GM23338 (cell line): ENCODE measurements around the gene BICRAL. TPM values are rescaled to one million over a fixed set of nuclear protein-coding genes. Genes with fewer than 3 reads are reported as not detected.

ENCODE experiments used
- ATAC-seq: fragments of 200-7000 bp; cut with Tn5 transposase; 3 replicates; pipeline ENCODE4 v1.9.1; 2020
- DNase-seq: peaks from one replicate; pipeline ENCODE4 v3.0.0-alpha.2; 2015; ENCODE audit warnings: low spot score
- H2AFZ ChIP-seq: fragments of 200-600 bp; sonication (generic); 2 replicates; pipeline ENCODE4 v1.8.0; 2016; ENCODE audit warnings: antibody characterized with exemption, mild to moderate bottlenecking, moderate library complexity
- H3F3A ChIP-seq: fragments of 200-600 bp; sonication (generic); replicated peaks from 2 replicates; pipeline ENCODE4 v1.8.0; 2017; ENCODE audit warnings: antibody characterized with exemption, mixed run types, low read depth
- H3K27ac ChIP-seq: fragments of 200-600 bp; sonication (generic); 2 replicates; pipeline ENCODE4 v1.6.1; 2016; ENCODE audit warnings: low read depth
- H3K27me3 ChIP-seq: fragments of 200-600 bp; sonication (generic); 2 replicates; pipeline ENCODE4 v1.8.0; 2016; ENCODE audit warnings: mild to moderate bottlenecking, mixed run types, moderate library complexity; ENCODE audit not compliant: insufficient read depth
- H3K36me3 ChIP-seq: fragments of 200-600 bp; sonication (generic); 2 replicates; pipeline ENCODE4 v1.8.0; 2016; ENCODE audit warnings: mild to moderate bottlenecking; ENCODE audit not compliant: insufficient read depth
- H3K4me1 ChIP-seq: fragments of 200-600 bp; sonication (generic); 2 replicates; pipeline ENCODE4 v1.8.0; 2016; ENCODE audit warnings: mild to moderate bottlenecking, moderate library complexity; ENCODE audit not compliant: insufficient read depth
- H3K4me2 ChIP-seq: fragments of 200-600 bp; sonication (generic); 2 replicates; pipeline ENCODE4 v1.7.1; 2017; ENCODE audit warnings: mixed run types
- H3K4me3 ChIP-seq: fragments of 200-600 bp; sonication (generic); 2 replicates; pipeline ENCODE4 v1.6.1; 2016; ENCODE audit warnings: mixed run types
- H3K79me2 ChIP-seq: fragments of 200-600 bp; sonication (generic); replicated peaks from 2 replicates; pipeline ENCODE4 v1.8.0; 2017; ENCODE audit warnings: mild to moderate bottlenecking; ENCODE audit not compliant: insufficient read depth
- H3K9me2 ChIP-seq: fragments of 200-600 bp; sonication (generic); 2 replicates; pipeline ENCODE4 v1.8.0; 2017; ENCODE audit not compliant: insufficient read depth
- H4K20me1 ChIP-seq: fragments of 200-600 bp; sonication (generic); replicated peaks from 2 replicates; pipeline ENCODE4 v1.8.0; 2017; ENCODE audit warnings: mild to moderate bottlenecking; ENCODE audit not compliant: insufficient read depth
- H3K27ac Mint-ChIP-seq: 2 replicates; pipeline ENCODE4 v1.8.0; 2020; ENCODE audit warnings: inconsistent platforms, mild to moderate bottlenecking, moderate library complexity, mixed read lengths
- H3K27me3 Mint-ChIP-seq: 3 replicates; pipeline ENCODE4 v1.8.0; 2022; ENCODE audit warnings: low read depth, mild to moderate bottlenecking, moderate library complexity, mixed read lengths, inconsistent platforms; ENCODE audit not compliant: insufficient read depth, poor library complexity
- H3K36me3 Mint-ChIP-seq: 3 replicates; pipeline ENCODE4 v1.8.0; 2021; ENCODE audit warnings: low read depth, mild to moderate bottlenecking, inconsistent platforms, moderate library complexity, mixed read lengths
- H3K4me1 Mint-ChIP-seq: 3 replicates; pipeline ENCODE4 v1.8.0; 2020; ENCODE audit warnings: mild to moderate bottlenecking, inconsistent platforms, mixed read lengths
- H3K4me3 Mint-ChIP-seq: 3 replicates; pipeline ENCODE4 v1.8.0; 2021; ENCODE audit warnings: moderate library complexity, mild to moderate bottlenecking, inconsistent platforms, mixed read lengths
- H3K9me3 Mint-ChIP-seq: 3 replicates; pipeline ENCODE4 v1.8.0; 2020; ENCODE audit warnings: moderate library complexity, mild to moderate bottlenecking, inconsistent platforms, mixed read lengths
- CREB1 ChIP-seq: fragments of 250-450 bp; sonication (Bioruptor Pico); IDR thresholded peaks from 2 replicates; pipeline ENCODE4 v1.5.0; 2020; ENCODE audit warnings: low read depth, mild to moderate bottlenecking, moderate library complexity
- CTCF ChIP-seq, 2 experiments: fragments of 200-600 bp in 1 of 2; sonication (generic) in 1 of 2; conservative IDR thresholded peaks; 2 replicates each; pipeline versions ENCODE4 v1.5.1 to v1.6.1; 2016 to 2017; ENCODE audit warnings: antibody characterized with exemption in 2 of 2, low read depth in 2 of 2, mild to moderate bottlenecking in 2 of 2, moderate library complexity in 1 of 2
- EZH2phosphoT487 ChIP-seq: fragments of 200-600 bp; sonication (generic); IDR thresholded peaks from one replicate; pipeline ENCODE4 v1.8.1; 2018; ENCODE audit warnings: antibody characterized with exemption; ENCODE audit not compliant: unreplicated experiment
- JUNB ChIP-seq: IDR thresholded peaks from one replicate; pipeline ENCODE4 v1.6.1; 2016; ENCODE audit warnings: antibody characterized with exemption; ENCODE audit not compliant: unreplicated experiment
- NANOG ChIP-seq: IDR thresholded peaks from 2 replicates; pipeline ENCODE4 v1.6.1; 2016; ENCODE audit warnings: antibody characterized with exemption, borderline replicate concordance
- POLR2AphosphoS5 ChIP-seq: IDR thresholded peaks from 2 replicates; pipeline ENCODE4 v1.6.1; 2016; ENCODE audit warnings: antibody characterized with exemption, low read depth
- STAT1 ChIP-seq: IDR thresholded peaks from one replicate; pipeline ENCODE4 v1.6.1; 2016; ENCODE audit warnings: antibody characterized with exemption; ENCODE audit not compliant: unreplicated experiment
- ZNF114 ChIP-seq: fragments of 250-450 bp; sonication (Bioruptor Pico); IDR thresholded peaks from 2 replicates; pipeline ENCODE4 v1.5.0; 2020; ENCODE audit warnings: mild to moderate bottlenecking, moderate library complexity
- ZNF331 ChIP-seq: fragments of 250-450 bp; sonication (Bioruptor Pico); IDR thresholded peaks from 2 replicates; pipeline ENCODE4 v1.5.0; 2020; ENCODE audit warnings: low read depth, mild to moderate bottlenecking, moderate library complexity
- polyA plus RNA-seq: library from polyadenylated mRNA; unstranded; fragments of >200 nt; fragmentation: Nextera tagmentation; extraction: Ambion mirVana; gene quantifications from 2 replicates; pipeline ENCODE4 v1.2.1, GENCODE V29; 2016
- total RNA-seq: library from RNA; depleted of rRNA; stranded (reverse); fragments of >200 nt; shearing (Covaris generic); gene quantifications from 2 replicates; pipeline ENCODE4 v1.2.3, GENCODE V29; 2014
- TF ChIP-seq, protein P1 (sequence below): IDR thresholded peaks from 2 replicates; pipeline ENCODE4 v1.6.1; 2016; ENCODE audit warnings: antibody characterized with exemption
- TF ChIP-seq, protein P2 (sequence below): fragments of 250-450 bp; sonication (Bioruptor Pico); IDR thresholded peaks from 2 replicates; pipeline ENCODE4 v1.5.0; 2020; ENCODE audit warnings: mild to moderate bottlenecking, moderate library complexity
- TF ChIP-seq, protein P3 (sequence below): IDR thresholded peaks from one replicate; pipeline ENCODE4 v1.6.1; 2018; ENCODE audit warnings: antibody characterized with exemption; ENCODE audit not compliant: unreplicated experiment

Gene BICRAL
- total and polyA plus RNA-seq, 2 experiments from 2014 or later = 3.4 to 11.7 TPM

- Mint-ChIP-seq H3K4me1 (peaks cover 40% of the 10 kb centered on the region), H3K36me3 (no peaks in the 10 kb centered on the region)
Measured at GRCh38 chr6:42769836-42770235, 12.0 kb upstream of the BICRAL start.

More at GRCh38 chr6:42769836-42770235, 12.0 kb upstream of the BICRAL start:
- Histone ChIP-seq H4K20me1 (no peaks in the 10 kb centered on the region), H3K4me2 (no peak overlapping the region), H2AFZ (no peak overlapping the region), H3K36me3 (no peaks in the 10 kb centered on the region), H3K27ac (no peak overlapping the region), H3F3A (no peaks in the 10 kb centered on the region), H3K9me2 (no peaks in the 10 kb centered on the region), H3K79me2 (0 out of 2 replicates have a peak, but pooled peaks cover 6% of the 10 kb centered on the region), H3K4me1 (peaks cover 19% of the 10 kb centered on the region), H3K27me3 (no peaks in the 10 kb centered on the region), H3K4me3 (no peak overlapping the region)
- Mint-ChIP-seq H3K27ac (no peak overlapping the region), H3K4me3 (no peak overlapping the region), H3K9me3 (no peaks in the 10 kb centered on the region), H3K27me3 (peaks cover 10% of the 10 kb centered on the region)
- no peak for DNase-seq
- TF ChIP-seq JUNB (no peak), ZNF331 (CRISPR knock-in tag) (no peak), ZNF114 (CRISPR knock-in tag) (no peak), POLR2AphosphoS5 (no peak), CREB1 (no peak), NANOG (no peak), EZH2phosphoT487 (no peak), STAT1 (no peak), CTCF (conservative IDR thresholded peaks at IDR 0.05; ENCODE audit: low read depth in 2 of 2) (no peak)
- TF ChIP-seq, protein P1, sequence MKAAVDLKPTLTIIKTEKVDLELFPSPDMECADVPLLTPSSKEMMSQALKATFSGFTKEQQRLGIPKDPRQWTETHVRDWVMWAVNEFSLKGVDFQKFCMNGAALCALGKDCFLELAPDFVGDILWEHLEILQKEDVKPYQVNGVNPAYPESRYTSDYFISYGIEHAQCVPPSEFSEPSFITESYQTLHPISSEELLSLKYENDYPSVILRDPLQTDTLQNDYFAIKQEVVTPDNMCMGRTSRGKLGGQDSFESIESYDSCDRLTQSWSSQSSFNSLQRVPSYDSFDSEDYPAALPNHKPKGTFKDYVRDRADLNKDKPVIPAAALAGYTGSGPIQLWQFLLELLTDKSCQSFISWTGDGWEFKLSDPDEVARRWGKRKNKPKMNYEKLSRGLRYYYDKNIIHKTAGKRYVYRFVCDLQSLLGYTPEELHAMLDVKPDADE = no peak
- TF ChIP-seq, protein P2, sequence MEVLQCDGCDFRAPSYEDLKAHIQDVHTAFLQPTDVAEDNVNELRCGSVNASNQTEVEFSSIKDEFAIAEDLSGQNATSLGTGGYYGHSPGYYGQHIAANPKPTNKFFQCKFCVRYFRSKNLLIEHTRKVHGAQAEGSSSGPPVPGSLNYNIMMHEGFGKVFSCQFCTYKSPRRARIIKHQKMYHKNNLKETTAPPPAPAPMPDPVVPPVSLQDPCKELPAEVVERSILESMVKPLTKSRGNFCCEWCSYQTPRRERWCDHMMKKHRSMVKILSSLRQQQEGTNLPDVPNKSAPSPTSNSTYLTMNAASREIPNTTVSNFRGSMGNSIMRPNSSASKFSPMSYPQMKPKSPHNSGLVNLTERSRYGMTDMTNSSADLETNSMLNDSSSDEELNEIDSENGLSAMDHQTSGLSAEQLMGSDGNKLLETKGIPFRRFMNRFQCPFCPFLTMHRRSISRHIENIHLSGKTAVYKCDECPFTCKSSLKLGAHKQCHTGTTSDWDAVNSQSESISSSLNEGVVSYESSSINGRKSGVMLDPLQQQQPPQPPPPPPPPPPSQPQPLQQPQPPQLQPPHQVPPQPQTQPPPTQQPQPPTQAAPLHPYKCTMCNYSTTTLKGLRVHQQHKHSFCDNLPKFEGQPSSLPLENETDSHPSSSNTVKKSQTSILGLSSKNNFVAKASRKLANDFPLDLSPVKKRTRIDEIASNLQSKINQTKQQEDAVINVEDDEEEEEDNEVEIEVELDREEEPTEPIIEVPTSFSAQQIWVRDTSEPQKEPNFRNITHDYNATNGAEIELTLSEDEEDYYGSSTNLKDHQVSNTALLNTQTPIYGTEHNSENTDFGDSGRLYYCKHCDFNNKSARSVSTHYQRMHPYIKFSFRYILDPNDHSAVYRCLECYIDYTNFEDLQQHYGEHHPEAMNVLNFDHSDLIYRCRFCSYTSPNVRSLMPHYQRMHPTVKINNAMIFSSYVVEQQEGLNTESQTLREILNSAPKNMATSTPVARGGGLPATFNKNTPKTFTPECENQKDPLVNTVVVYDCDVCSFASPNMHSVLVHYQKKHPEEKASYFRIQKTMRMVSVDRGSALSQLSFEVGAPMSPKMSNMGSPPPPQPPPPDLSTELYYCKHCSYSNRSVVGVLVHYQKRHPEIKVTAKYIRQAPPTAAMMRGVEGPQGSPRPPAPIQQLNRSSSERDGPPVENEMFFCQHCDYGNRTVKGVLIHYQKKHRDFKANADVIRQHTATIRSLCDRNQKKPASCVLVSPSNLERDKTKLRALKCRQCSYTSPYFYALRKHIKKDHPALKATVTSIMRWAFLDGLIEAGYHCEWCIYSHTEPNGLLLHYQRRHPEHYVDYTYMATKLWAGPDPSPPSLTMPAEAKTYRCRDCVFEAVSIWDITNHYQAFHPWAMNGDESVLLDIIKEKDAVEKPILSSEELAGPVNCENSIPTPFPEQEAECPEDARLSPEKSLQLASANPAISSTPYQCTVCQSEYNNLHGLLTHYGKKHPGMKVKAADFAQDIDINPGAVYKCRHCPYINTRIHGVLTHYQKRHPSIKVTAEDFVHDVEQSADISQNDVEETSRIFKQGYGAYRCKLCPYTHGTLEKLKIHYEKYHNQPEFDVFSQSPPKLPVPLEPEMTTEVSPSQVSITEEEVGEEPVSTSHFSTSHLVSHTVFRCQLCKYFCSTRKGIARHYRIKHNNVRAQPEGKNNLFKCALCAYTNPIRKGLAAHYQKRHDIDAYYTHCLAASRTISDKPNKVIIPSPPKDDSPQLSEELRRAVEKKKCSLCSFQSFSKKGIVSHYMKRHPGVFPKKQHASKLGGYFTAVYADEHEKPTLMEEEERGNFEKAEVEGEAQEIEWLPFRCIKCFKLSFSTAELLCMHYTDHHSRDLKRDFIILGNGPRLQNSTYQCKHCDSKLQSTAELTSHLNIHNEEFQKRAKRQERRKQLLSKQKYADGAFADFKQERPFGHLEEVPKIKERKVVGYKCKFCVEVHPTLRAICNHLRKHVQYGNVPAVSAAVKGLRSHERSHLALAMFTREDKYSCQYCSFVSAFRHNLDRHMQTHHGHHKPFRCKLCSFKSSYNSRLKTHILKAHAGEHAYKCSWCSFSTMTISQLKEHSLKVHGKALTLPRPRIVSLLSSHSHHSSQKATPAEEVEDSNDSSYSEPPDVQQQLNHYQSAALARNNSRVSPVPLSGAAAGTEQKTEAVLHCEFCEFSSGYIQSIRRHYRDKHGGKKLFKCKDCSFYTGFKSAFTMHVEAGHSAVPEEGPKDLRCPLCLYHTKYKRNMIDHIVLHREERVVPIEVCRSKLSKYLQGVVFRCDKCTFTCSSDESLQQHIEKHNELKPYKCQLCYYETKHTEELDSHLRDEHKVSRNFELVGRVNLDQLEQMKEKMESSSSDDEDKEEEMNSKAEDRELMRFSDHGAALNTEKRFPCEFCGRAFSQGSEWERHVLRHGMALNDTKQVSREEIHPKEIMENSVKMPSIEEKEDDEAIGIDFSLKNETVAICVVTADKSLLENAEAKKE (CRISPR knock-in tag) = no peak
- TF ChIP-seq, protein P3, sequence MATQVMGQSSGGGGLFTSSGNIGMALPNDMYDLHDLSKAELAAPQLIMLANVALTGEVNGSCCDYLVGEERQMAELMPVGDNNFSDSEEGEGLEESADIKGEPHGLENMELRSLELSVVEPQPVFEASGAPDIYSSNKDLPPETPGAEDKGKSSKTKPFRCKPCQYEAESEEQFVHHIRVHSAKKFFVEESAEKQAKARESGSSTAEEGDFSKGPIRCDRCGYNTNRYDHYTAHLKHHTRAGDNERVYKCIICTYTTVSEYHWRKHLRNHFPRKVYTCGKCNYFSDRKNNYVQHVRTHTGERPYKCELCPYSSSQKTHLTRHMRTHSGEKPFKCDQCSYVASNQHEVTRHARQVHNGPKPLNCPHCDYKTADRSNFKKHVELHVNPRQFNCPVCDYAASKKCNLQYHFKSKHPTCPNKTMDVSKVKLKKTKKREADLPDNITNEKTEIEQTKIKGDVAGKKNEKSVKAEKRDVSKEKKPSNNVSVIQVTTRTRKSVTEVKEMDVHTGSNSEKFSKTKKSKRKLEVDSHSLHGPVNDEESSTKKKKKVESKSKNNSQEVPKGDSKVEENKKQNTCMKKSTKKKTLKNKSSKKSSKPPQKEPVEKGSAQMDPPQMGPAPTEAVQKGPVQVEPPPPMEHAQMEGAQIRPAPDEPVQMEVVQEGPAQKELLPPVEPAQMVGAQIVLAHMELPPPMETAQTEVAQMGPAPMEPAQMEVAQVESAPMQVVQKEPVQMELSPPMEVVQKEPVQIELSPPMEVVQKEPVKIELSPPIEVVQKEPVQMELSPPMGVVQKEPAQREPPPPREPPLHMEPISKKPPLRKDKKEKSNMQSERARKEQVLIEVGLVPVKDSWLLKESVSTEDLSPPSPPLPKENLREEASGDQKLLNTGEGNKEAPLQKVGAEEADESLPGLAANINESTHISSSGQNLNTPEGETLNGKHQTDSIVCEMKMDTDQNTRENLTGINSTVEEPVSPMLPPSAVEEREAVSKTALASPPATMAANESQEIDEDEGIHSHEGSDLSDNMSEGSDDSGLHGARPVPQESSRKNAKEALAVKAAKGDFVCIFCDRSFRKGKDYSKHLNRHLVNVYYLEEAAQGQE = no peak
- ATAC-seq = no peak
